HG02943 (cell line): ENCODE results near the gene MRPL33.
"Not testable (repeated sequence)": the region's sequence is repeated elsewhere in the genome, so short reads cannot be mapped to it uniquely, and the experiment has no call there.

Experiments used
- ATAC-seq: cut with Tn5 transposase; IDR thresholded peaks from one replicate; pipeline ENCODE4 v1.9.1; 2021; ENCODE audit warnings: mild to moderate bottlenecking, low read depth, moderate library complexity; ENCODE audit not compliant: unreplicated experiment

MRPL33 gene

DNA sequence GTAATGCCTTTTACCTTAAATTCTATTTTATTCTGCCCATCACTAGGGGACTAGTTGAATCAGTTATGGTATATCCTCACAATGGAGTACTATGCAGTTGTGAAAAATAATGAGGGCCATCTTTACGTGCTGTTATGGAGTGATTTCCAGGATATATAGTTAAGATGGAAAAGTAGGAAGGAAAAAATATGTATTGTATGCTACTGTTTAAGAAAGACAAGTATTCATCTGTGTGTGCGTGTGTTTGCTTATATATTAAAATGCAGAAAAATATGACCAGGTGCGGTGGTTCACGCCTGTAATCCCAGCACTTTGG, 32.5 kb upstream of the MRPL33 start:
- no peak for ATAC-seq

GRCh38 chr2:27741673-27742072, 29.8 kb upstream of the MRPL33 start:
- no peak for ATAC-seq

GRCh38 chr2:27742571-27742970, 28.9 kb upstream of the MRPL33 start:
- no peak for ATAC-seq

DNA sequence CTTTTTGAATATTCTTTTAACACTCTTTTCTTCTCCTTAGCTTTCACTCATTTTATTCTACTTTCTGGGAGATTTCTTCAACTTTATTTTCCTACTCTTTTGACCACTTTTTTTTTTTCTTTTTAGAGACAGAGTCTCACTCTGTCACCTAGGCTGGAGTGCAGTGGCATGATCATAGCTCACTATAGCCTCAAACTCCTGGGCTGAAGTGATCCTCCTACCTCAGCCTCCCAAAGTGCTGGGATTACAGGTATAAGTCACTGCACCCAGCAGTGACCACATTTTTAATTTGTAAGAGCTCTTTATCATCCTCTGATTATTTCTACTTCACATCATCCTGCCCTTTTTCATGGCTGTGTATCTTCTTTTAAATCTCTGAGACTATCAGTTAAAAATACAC, 26.0 kb upstream of the MRPL33 start:
- not testable (repeated sequence) for ATAC-seq

DNA sequence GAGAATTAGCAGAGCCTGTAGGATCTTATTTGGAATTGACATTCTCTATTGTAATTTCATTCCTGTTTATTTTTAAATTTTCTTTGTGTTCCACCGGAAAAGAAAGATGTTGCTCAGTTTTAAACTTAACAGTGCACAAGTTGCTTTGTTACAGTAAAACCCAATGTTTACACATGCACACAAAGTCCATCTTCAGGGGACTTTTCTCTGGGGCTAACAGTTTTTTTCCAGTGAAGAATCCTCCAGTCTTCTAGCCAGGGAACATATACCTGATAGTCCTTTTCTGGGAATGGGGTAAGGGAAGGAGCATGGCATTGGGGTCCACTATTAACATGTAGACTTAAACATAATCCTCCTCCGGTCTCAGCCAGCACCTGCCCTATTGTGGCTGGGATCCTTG, 25.2 kb upstream of the MRPL33 start:
- ATAC-seq, result no peak

- ATAC-seq, result no peak
These were observed 23.6 kb upstream of the MRPL33 start for GRCh38 chr2:27747827-27748352.

DNA sequence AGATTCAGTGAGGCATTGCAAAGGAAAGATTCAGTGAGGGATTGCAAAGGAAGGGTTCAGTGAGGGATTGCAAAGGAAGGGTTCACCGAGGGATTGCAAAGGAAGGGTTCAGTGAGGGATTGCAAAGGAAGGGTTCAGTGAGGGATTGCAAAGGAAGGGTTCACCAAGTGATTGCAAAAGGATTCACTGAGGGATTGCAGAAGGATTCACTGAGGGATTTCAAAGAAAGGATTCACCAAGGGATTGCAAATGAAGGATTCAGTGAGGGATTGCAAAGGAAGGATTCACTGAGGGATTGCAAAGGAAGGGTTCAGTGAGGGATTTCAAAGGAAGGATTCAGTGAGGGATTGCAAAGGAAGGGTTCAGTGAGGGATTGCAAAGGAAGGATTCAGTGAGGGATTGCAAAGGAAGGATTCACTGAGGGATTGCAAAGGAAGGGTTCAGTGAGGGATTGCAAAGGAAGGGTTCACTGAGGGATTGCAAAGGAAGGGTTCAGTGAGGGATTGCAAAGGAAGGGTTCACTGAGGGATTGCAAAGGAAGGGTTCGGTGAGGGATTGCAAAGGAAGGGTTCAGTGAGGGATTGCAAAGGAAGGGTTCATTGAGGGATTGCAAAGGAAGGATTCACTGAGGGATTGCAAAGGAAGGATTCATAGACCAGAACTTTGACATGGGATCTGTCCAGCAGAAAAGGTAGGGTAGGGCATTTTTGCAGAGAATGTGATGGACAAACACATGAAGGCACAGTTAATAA, 22.5 kb upstream of the MRPL33 start:
- not testable (repeated sequence) for ATAC-seq

DNA sequence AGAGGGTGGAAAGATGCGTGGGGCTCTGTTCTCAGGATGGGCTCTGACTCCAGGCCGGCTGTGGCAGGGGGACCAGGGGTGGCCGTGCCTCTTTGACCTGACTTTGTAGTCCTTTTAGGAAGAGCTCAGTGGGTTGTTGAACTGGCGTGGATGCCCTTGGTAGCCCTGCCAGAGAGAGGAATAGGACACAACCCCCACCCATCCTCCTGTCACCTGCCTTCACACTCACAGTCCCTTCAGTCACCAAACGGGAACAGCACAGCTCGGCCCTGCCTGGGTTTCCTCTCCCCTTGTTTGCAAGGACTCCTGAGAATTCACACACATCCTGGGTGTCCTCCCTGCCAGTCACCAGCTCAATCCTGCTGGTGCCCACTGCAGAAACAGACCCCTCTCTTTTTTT, 20.1 kb upstream of the MRPL33 start:
- no peak for ATAC-seq

GRCh38 chr2:27752551-27753237, 18.8 kb upstream of the MRPL33 start:
- ATAC-seq, result no peak

DNA sequence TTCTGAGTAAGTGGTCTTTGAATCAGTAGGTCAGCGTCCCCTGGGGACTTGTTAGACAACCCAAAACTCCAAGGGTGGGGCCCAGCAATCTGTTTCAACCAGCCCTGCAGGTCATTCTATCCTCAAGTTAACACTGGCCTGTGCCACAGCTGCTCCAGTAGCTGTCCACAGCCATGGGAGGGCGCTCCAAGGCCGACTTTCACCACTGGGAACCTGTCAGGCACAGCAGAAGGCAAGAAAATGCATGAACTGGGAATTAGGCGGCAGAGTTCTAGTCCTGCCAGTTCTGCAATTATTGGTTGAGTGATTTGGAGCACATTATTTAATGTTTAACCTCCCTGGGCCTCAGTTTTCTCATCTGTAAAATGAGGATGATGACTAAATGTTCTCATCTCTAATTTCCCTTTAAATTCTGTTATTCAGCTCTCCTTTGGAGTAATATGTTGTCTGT, 17.4 kb upstream of the MRPL33 start:
- no peak for ATAC-seq

DNA sequence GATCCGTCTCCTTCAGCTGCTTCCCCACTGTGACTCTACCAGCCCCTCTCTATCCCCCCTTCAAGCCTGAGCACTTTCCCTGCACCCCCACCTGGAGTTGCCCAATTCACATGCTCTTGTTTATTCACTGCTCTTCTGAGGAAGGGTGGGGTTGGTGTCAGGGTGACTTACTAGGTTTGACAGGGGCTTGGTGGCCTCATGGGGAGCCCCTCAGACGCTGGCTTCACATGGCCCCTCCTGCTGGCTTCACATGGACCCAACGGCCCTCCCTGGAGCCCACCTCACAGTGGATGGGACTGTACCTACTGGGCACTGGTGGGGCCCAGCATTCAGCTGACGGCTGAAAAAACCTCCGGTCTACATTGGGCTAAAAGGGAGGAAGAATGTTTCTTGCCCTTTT, 16.7 kb upstream of the MRPL33 start:
- no peak for ATAC-seq

DNA sequence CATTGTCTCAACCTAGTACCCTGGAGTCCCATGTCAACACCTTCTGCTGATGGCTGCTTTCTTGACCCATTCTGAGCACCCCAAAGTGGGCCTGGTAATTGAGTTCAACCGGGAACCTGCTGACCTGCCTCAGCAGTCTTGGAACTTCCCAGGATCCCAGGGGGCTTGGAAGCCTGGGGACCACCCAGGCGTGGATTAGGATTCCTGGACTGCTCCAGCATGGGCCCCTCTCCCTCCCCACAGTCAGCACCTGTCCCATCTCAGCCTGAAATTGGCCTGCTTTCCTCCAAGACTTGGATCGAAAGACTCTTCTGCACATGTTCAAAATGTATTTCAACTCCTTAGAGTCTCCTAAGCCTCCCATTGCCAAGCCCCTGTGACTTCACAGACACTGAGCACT, 15.4 kb upstream of the MRPL33 start:
- ATAC-seq, result no peak

GRCh38 chr2:27756544-27757498, 14.7 kb upstream of the MRPL33 start:
- ATAC-seq, result no peak

GRCh38 chr2:27762951-27763906, 8.3 kb upstream of the MRPL33 start:
- ATAC-seq, result no peak

- ATAC-seq, result no peak
These were observed 7.6 kb upstream of the MRPL33 start for GRCh38 chr2:27763907-27764267.

- not testable (repeated sequence) for ATAC-seq
These were observed 7.0 kb upstream of the MRPL33 start for GRCh38 chr2:27764526-27764925.

DNA sequence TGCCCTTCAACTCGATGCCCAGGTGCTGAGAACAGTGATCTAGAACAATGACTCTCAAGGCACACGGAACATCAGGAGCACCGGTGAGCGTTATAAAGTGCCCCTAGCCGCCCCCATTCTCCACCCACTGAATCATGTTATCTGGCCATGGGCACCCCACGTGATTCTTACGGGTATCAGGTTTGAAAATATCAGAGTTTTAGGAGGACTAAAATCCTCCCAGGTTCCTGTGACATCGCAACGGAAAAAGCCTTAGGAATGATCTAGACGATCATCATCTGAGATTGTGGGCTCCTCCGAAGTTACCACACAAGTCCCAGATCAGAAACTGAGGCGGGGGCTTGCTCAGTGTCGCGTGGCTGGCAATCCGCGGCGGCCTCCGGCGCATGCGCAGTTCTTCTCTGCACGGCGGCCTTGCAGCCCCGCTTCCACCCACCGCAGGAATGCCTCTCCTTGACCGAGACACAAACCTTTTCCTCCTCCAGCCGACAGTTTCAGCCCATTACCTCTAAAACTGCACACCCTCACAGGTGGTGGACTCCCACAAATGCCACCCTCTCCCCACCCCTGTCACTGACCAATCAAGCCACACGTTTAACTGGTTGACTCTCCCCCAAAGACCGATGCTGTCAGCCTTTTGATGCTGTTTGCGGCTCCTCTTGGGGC, 5.8 kb upstream of the MRPL33 start:
- ATAC-seq, result no peak

DNA sequence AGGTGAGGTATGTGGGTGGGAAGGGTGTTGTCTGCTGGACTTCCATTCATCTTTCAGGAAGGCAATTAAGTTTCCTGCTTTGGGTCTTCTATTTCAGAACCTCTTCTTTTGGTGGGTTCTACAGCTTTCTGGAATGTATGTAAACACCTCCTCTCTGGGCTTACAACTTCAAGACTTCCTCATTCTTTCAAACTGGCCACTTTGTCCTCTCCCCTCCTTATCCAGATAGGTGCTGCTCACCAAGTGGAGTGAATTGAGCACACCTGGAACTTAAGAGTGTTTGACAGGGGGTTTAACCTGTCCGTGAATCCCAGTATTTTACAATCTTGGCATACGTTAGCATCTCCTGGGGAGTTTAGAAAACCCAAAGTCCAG, 5.2 kb upstream of the MRPL33 start:
- ATAC-seq, result no peak

DNA sequence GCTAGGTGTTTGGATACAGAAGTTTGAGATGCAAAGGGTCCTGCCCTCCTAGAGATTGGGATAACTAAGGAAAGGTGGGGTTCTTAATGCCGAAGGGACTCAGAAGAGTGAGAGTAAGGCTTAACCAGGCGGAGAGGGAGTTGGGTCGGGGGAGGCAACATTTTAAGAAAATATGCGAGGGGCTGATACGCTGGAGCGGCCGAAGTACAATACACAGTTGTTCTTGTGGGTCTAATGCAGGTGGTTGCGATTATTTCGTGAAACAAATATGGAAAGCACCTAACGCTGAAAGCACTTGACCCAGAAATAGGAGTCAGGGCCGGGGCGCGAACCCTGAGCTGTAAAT, 344 bp upstream of the MRPL33 start:
- ATAC-seq, result no peak

DNA sequence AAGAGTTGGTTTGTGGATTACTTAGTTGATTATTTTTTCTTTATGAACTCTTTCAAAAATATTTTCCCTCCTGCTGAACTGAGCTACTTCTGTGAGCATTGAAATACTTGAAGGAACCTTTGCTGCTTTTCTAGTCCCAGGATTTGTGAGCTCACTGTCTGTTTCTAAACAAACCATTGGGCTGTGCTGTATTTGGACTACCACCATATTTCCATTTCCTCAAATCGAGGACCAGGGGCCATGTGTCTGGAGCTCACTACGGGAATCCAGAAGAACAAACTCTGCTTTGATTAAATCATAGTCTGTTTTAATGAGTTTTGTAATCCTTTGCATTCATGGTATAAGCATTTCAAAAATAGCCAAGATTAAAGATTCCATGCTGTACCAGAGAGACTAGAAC, 1.3 kb downstream of the MRPL33 start:
- ATAC-seq, result no peak
